Measurements from ENCODE around the gene PTPN14.

The PTPN14 gene

DNA sequence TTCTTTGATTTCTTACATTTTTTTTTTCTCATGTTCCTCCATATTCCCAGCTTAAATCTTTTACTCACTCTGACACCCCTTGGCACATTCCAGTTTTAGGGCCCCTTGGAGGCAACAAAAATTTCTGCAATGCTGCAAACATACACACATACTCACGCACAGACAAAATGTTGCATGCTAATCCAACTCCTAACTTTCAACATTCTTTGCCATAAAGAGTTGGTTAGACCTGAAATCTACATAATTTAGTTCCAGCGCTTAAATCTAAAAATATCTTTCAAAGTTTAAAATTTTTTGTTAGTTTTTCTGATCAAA lies 103.9 kb downstream of the PTPN14 start:
- DNase-seq (ENCODE audit: low read depth) = no peak
- no peak overlapping the region for H3K4me3 ChIP-seq (ENCODE audit: low read depth, low read length)
- TF ChIP-seq, protein P1, sequence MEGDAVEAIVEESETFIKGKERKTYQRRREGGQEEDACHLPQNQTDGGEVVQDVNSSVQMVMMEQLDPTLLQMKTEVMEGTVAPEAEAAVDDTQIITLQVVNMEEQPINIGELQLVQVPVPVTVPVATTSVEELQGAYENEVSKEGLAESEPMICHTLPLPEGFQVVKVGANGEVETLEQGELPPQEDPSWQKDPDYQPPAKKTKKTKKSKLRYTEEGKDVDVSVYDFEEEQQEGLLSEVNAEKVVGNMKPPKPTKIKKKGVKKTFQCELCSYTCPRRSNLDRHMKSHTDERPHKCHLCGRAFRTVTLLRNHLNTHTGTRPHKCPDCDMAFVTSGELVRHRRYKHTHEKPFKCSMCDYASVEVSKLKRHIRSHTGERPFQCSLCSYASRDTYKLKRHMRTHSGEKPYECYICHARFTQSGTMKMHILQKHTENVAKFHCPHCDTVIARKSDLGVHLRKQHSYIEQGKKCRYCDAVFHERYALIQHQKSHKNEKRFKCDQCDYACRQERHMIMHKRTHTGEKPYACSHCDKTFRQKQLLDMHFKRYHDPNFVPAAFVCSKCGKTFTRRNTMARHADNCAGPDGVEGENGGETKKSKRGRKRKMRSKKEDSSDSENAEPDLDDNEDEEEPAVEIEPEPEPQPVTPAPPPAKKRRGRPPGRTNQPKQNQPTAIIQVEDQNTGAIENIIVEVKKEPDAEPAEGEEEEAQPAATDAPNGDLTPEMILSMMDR (IDR thresholded peaks at IDR 0.05; ENCODE audit: insufficient read depth, low read depth, low read length, missing control alignments) = no peak

DNA sequence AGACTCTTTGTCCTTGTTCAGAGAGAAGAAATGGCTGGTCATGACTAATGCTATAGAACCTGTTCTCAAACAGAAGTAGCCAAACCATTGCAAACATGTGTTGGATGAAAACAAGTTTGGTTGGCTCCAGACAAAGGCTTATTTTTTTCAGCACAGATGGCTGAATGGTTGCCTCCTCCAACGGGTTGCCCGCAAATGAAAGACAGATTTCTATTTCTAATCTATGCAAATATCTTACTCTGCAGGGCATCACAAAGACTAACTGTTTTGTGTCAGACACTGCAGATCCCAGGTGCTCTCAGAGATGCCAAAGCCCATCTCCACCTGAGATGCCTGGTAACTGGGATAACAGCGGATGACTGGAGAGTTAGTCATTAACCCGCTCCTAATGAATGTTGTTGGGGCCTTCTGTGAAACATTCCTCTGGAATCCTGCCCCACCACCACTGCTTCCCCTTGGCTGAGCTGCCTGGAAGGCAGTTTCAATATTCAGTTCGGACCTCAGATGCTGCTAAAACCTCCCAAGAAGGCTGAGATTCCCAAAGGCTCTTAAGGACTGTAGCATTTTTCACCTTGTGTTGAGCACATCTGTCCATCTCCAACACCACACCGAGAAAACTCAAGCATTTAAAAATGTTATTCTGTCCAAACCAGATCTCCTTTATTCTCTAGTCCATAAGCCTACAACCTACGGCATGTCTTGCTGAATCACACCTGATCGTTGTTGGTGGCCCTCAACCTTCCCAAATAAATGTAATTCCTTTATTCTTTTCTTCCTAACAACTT lies 104.4 kb downstream of the PTPN14 start:
- H3K4me3 ChIP-seq (ENCODE audit: low read depth, low read length) = no peak overlapping the region
- peak; percentile 34 for DNase-seq (ENCODE audit: low read depth)
- TF ChIP-seq, protein P1 (IDR thresholded peaks at IDR 0.05; ENCODE audit: insufficient read depth, low read depth, low read length, missing control alignments) = no peak

DNA sequence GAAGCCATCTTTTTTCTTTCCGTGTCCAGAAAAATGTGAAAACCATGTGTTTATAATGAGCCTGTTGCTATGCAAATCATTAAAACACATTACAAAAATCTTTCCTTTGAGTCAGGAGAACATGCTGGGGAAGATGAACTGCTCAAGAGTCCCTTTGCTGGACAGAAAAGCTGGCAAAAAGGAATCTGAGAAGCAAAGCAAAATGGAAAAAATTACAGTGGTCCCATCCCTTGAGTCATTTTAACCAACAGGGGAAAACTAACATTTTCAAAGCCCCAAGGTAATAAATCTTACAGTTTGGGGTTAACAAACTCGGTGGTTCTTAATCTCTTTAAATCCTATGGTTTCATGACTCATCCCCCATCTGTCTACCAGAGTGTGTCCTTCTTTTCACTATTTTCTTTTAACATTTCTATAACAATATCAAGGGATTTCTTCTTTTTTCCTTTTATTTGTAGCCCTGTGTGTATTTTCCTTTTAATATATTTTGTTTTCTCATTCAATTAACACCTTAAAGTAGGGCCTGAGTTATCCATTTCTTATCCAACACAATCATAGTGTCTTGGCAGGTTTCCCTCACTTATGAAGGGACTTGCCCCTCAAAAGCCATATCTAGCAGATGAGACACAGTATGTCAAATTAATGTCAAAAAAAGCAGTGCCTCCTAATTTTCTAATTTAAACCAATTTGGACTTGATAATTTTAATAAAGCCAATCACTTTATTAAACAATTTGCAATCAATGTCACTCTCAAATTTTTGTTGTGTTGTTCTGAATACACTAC lies 105.4 kb downstream of the PTPN14 start:
- TF ChIP-seq, protein P1 (IDR thresholded peaks at IDR 0.05; ENCODE audit: insufficient read depth, low read depth, low read length, missing control alignments) = no peak
- DNase-seq (ENCODE audit: low read depth) = no peak
- H3K4me3 ChIP-seq (ENCODE audit: low read depth, low read length) = no peak overlapping the region

DNA sequence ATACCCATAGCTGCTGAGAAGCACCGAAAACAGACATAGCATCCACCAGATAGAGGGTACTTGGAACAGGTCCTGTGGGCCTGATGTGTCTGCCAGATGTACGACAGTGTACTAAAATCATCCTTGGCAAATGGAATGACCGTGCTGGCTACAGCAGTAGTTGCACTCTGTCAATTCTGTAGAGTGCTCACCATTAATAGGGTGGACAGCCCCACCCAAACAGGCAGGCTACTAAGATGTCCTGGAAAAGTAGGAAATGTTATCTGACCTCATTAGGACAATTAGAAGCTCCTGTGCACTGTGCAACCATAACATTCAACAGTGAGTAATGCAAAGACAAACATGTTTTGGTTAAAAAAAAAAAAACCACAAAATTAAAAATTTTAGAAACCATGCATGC lies 106.2 kb downstream of the PTPN14 start:
- no peak overlapping the region for H3K4me3 ChIP-seq (ENCODE audit: low read depth, low read length)
- DNase-seq (ENCODE audit: low read depth) = no peak
- TF ChIP-seq, protein P1 (IDR thresholded peaks at IDR 0.05; ENCODE audit: insufficient read depth, low read depth, low read length, missing control alignments) = no peak

DNA sequence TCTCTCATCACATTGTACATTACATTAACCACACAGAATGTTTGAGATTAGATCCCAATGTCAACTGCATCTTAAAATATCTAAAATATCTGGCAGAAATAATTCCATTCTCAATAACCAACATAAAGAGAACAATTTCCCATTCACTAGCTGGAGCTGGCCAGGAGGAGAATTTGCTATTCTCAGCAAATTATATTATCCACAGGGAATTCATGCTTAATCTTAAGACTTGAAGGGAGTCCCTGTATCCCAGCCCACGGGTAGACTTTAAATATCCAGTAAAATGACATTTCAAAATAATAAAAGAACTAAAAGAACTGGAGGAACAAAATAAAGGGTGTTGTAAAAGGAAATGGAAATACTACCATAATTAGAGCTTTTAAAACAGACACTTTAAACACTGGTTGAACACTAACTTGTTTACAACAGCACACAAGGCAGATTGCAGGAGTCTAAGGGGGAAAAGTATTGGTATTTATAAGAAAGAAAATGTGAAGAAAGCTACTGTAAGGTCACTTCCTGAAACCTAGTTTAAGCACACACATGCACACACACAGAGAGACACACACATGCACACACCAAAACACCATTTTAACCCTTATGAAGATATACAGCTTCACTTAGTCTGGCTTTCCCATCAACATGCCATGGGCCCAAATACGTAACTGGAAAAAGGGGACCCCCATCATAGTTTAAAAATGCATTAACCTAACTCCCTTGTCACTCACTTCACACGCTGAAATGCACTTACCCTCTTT lies 107.0 kb downstream of the PTPN14 start:
- TF ChIP-seq, protein P1 (IDR thresholded peaks at IDR 0.05; ENCODE audit: insufficient read depth, low read depth, low read length, missing control alignments) = no peak
- DNase-seq (ENCODE audit: low read depth) = no peak
- no peak overlapping the region for H3K4me3 ChIP-seq (ENCODE audit: low read depth, low read length)

DNA sequence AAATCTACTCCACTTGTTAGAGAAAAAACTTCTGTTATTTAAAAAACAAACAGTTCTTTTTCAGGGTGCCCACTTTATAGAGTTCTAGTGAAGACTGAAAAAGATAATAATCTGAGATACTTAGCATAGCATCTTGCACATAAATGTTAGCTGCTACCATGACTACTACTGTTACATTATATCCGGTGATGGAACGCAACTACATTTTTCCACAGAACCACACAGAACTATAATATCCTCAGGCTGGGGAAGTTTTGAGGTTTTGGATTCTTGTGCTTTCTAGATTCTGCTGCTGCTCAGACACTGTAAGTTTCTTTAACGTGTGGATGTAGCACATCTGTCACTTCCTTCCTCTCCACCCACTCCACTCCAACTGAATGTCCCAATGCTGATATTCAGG lies 110.3 kb downstream of the PTPN14 start:
- TF ChIP-seq, protein P1 (IDR thresholded peaks at IDR 0.05; ENCODE audit: insufficient read depth, low read depth, low read length, missing control alignments) = no peak
- no peak for DNase-seq (ENCODE audit: low read depth)
- no peak overlapping the region for H3K4me3 ChIP-seq (ENCODE audit: low read depth, low read length)
